Measurements from ENCODE around the gene ZNF451. TPM values are rescaled to one million over a fixed set of nuclear protein-coding genes. Genes with fewer than 3 reads are reported as not detected.

The ZNF451 gene
- total RNA-seq, 2 donors from 2014 or later = 58.1 to 72.5 TPM

DNA sequence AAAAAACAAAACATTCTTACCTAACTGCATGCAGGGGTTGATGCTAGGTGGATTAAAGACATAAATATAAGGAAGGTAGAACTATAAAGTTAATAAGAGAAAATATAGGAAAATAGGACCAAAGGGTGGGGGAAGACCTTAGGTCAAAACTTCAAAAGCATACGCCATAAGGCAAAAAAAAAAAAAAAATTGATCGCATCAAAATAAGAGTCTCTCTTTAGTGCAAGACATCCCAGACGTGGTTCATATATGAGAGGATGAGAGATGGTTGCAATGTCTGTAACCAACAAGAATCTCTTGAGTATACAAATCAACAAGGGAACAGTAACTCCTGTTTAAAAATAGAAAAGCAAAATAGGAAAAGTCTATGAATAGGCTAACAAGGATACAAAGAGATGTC is 90.6 kb downstream of the ZNF451 start:
- H3K27me3 ChIP-seq (ENCODE audit: control insufficient read depth, insufficient read depth, low read length, poor library complexity, severe bottlenecking) = no peaks in the 10 kb centered on the region
- H3K4me1 ChIP-seq (ENCODE audit: control insufficient read depth, insufficient read depth, low read length) = no peaks in the 10 kb centered on the region
- H3K9me3 Mint-ChIP-seq = no peaks in the 10 kb centered on the region
- peaks cover 40% of the 10 kb centered on the region for H3K36me3 Mint-ChIP-seq (ENCODE audit: low read depth)
- H3K4me1 Mint-ChIP-seq = no peaks in the 10 kb centered on the region
- H3K36me3 ChIP-seq (ENCODE audit: control insufficient read depth, insufficient read depth, low read length) = peaks cover 40% of the 10 kb centered on the region
- H3K4me3 ChIP-seq (ENCODE audit: low read length) = no peak overlapping the region
- no peak overlapping the region for H3K27ac ChIP-seq (ENCODE audit: low read depth, low read length)
- H3K27ac Mint-ChIP-seq = no peak overlapping the region
- DNase-seq = no peak
- no peak overlapping the region for H3K4me3 Mint-ChIP-seq
- H3K9ac ChIP-seq (ENCODE audit: extremely low read depth, low read length, poor library complexity, severe bottlenecking) = no peak overlapping the region
- H3K27me3 Mint-ChIP-seq (ENCODE audit: insufficient read depth) = no peaks in the 10 kb centered on the region
- H3K9me3 ChIP-seq (ENCODE audit: control insufficient read depth, low read length) = no peaks in the 10 kb centered on the region
- 98 to 100% methylated on average over 2 to 3 of the region's 3 CpGs for WGBS, 2 experiments (ENCODE audit: insufficient coverage in 1 of 2, insufficient read length in 1 of 2)
- TF ChIP-seq, protein P1, sequence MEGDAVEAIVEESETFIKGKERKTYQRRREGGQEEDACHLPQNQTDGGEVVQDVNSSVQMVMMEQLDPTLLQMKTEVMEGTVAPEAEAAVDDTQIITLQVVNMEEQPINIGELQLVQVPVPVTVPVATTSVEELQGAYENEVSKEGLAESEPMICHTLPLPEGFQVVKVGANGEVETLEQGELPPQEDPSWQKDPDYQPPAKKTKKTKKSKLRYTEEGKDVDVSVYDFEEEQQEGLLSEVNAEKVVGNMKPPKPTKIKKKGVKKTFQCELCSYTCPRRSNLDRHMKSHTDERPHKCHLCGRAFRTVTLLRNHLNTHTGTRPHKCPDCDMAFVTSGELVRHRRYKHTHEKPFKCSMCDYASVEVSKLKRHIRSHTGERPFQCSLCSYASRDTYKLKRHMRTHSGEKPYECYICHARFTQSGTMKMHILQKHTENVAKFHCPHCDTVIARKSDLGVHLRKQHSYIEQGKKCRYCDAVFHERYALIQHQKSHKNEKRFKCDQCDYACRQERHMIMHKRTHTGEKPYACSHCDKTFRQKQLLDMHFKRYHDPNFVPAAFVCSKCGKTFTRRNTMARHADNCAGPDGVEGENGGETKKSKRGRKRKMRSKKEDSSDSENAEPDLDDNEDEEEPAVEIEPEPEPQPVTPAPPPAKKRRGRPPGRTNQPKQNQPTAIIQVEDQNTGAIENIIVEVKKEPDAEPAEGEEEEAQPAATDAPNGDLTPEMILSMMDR (conservative IDR thresholded peaks at IDR 0.05) = no peak

DNA sequence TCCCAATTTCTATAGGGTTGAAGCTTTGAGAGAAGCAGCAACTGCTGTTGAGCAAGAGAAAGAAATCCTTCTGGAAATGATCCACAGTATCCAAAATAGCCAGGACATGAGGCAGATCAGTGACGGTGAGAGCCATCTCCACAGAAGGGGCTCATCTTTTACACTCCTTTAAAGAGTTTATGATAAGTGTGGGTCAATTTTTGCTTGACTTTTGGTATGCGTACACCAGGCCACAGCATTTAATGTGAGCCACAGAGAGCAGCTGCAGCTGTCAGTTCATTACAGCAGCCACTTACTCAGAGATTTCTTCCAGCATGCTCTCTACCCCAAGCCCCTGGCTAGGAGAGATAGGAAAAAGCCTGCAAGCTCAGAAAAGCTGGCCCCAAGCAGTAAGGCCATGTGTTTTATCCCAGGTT is 92.0 kb downstream of the ZNF451 start:
- Mint-ChIP-seq H3K9me3 (no peaks in the 10 kb centered on the region), H3K4me1 (no peaks in the 10 kb centered on the region), H3K27ac (no peak overlapping the region), H3K4me3 (no peak overlapping the region), H3K27me3 (ENCODE audit: insufficient read depth) (no peaks in the 10 kb centered on the region), H3K36me3 (ENCODE audit: low read depth) (peaks cover 44% of the 10 kb centered on the region)
- Histone ChIP-seq H3K9ac (ENCODE audit: extremely low read depth, low read length, poor library complexity, severe bottlenecking) (no peak overlapping the region), H3K9me3 (ENCODE audit: control insufficient read depth, low read length) (no peaks in the 10 kb centered on the region), H3K27ac (ENCODE audit: low read depth, low read length) (no peak overlapping the region), H3K4me3 (ENCODE audit: low read length) (no peak overlapping the region), H3K4me1 (ENCODE audit: control insufficient read depth, insufficient read depth, low read length) (no peaks in the 10 kb centered on the region), H3K27me3 (ENCODE audit: control insufficient read depth, insufficient read depth, low read length, poor library complexity, severe bottlenecking) (no peaks in the 10 kb centered on the region), H3K36me3 (ENCODE audit: control insufficient read depth, insufficient read depth, low read length) (peaks cover 49% of the 10 kb centered on the region)
- 97 to 100% methylated on average over 1 to 2 of the region's 2 CpGs for WGBS, 2 experiments (ENCODE audit: insufficient coverage in 1 of 2, insufficient read length in 1 of 2)
- no peak for DNase-seq
- TF ChIP-seq, protein P1 (conservative IDR thresholded peaks at IDR 0.05) = no peak

DNA sequence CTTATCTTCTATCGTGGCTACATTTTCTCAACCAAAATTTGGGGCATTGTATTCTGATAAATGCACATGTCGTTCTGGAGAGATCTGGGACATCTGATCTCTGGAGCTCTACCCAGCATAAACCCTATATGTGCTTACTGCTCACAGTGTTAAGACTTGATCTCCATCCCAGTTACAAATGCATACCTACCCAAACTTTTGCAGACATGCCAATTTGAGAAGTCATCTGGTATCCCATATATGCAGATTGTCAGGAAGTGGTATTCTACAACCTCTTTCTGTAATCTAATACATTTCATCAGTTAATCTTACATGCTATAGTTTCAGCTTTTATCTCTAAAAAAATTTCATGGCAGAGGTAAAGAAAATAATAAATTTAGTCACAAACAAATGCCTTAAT is 93.3 kb downstream of the ZNF451 start:
- no peaks in the 10 kb centered on the region for H3K4me1 Mint-ChIP-seq
- no peak overlapping the region for H3K27ac Mint-ChIP-seq
- no peaks in the 10 kb centered on the region for H3K4me1 ChIP-seq (ENCODE audit: control insufficient read depth, insufficient read depth, low read length)
- TF ChIP-seq, protein P1 (conservative IDR thresholded peaks at IDR 0.05) = no peak
- H3K9ac ChIP-seq (ENCODE audit: extremely low read depth, low read length, poor library complexity, severe bottlenecking) = no peak overlapping the region
- no peaks in the 10 kb centered on the region for H3K27me3 ChIP-seq (ENCODE audit: control insufficient read depth, insufficient read depth, low read length, poor library complexity, severe bottlenecking)
- no peak overlapping the region for H3K27ac ChIP-seq (ENCODE audit: low read depth, low read length)
- no peak overlapping the region for H3K4me3 Mint-ChIP-seq
- no peaks in the 10 kb centered on the region for H3K9me3 ChIP-seq (ENCODE audit: control insufficient read depth, low read length)
- no peaks in the 10 kb centered on the region for H3K27me3 Mint-ChIP-seq (ENCODE audit: insufficient read depth)
- 92 to 100% methylated on average over 1 to 2 of the region's 2 CpGs for WGBS, 2 experiments (ENCODE audit: insufficient coverage in 1 of 2, insufficient read length in 1 of 2)
- peaks cover 55% of the 10 kb centered on the region for H3K36me3 ChIP-seq (ENCODE audit: control insufficient read depth, insufficient read depth, low read length)
- peaks cover 42% of the 10 kb centered on the region for H3K36me3 Mint-ChIP-seq (ENCODE audit: low read depth)
- DNase-seq = no peak
- H3K9me3 Mint-ChIP-seq = no peaks in the 10 kb centered on the region
- no peak overlapping the region for H3K4me3 ChIP-seq (ENCODE audit: low read length)

Data from endodermal cell (in vitro differentiated cells).